Progenitor cell of endocrine pancreas (in vitro differentiated cells): ENCODE results near the gene RBP3. TPM values are rescaled to one million over a fixed set of nuclear protein-coding genes. Genes with fewer than 3 reads are reported as not detected.

Source experiments
- DNase-seq: peaks from one replicate; pipeline ENCODE4 v3.0.0; 2021; ENCODE audit warnings: low spot score; ENCODE audit not compliant: unreplicated experiment
- H3K27ac Mint-ChIP-seq: 2 replicates; pipeline ENCODE4 v1.8.0; 2021; ENCODE audit warnings: mild to moderate bottlenecking, moderate library complexity, mixed read lengths
- H3K27me3 Mint-ChIP-seq: 2 replicates; pipeline ENCODE4 v1.8.0; 2021; ENCODE audit warnings: mixed read lengths
- H3K36me3 Mint-ChIP-seq: 2 replicates; pipeline ENCODE4 v1.8.0; 2022; ENCODE audit warnings: mixed read lengths; ENCODE audit not compliant: insufficient read depth
- H3K4me1 Mint-ChIP-seq: 2 replicates; pipeline ENCODE4 v1.8.0; 2021; ENCODE audit warnings: low read depth, mixed read lengths
- H3K4me3 Mint-ChIP-seq: 2 replicates; pipeline ENCODE4 v1.8.0; 2021; ENCODE audit warnings: low read depth, mild to moderate bottlenecking, moderate library complexity, mixed read lengths
- H3K9me3 Mint-ChIP-seq: 2 replicates; pipeline ENCODE4 v1.8.0; 2021; ENCODE audit warnings: low read depth, mixed read lengths
- CTCF ChIP-seq: fragments of 200-600 bp; sonication (generic); IDR thresholded peaks from one replicate; pipeline ENCODE4 v1.5.0; 2021; ENCODE audit warnings: antibody characterized with exemption, mild to moderate bottlenecking; ENCODE audit not compliant: unreplicated experiment
- total RNA-seq: library from RNA; stranded (reverse); gene quantifications from 2 replicates; pipeline ENCODE4 v1.2.1, GENCODE V29; 2021

Gene RBP3
- total RNA-seq, 1 donor from 2014 or later: 0.10 TPM

DNA sequence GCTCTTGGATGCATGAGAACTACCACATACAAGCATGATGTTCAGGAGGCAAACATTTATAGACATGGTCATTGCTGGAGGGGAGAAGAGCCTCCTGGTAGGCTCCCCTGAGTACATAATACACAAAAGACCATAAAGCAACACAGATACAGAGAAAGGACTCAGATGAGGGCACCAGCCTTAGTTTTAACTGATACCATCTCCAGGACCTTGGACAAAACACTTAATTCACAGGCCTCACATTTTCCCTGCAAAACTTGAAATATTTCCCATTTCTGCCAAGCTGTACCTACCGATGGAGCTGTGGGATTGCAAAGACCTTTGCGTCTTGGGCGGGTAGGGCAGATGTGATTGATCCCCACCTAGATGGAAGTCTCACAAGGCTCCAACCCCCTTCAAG is 52.6 kb downstream of the RBP3 start:
- H3K4me1 Mint-ChIP-seq: peaks cover 17% of the 10 kb centered on the region
- H3K9me3 Mint-ChIP-seq: peaks cover 3% of the 10 kb centered on the region
- H3K36me3 Mint-ChIP-seq: no peaks in the 10 kb centered on the region
- peak overlapping the region; percentile 39 for H3K27ac Mint-ChIP-seq
- DNase-seq: no peak
- H3K4me3 Mint-ChIP-seq: no peak overlapping the region
- no peak for TF ChIP-seq CTCF
- H3K27me3 Mint-ChIP-seq: no peaks in the 10 kb centered on the region

GRCh38 chr10:47401210-47401609 is 53.0 kb downstream of the RBP3 start:
- H3K27me3 Mint-ChIP-seq: no peaks in the 10 kb centered on the region
- no peaks in the 10 kb centered on the region for H3K36me3 Mint-ChIP-seq
- no peak overlapping the region for H3K4me3 Mint-ChIP-seq
- H3K27ac Mint-ChIP-seq: no peak overlapping the region
- no peak for DNase-seq
- H3K4me1 Mint-ChIP-seq: peaks cover 17% of the 10 kb centered on the region
- peaks cover 3% of the 10 kb centered on the region for H3K9me3 Mint-ChIP-seq
- no peak for TF ChIP-seq CTCF

DNA sequence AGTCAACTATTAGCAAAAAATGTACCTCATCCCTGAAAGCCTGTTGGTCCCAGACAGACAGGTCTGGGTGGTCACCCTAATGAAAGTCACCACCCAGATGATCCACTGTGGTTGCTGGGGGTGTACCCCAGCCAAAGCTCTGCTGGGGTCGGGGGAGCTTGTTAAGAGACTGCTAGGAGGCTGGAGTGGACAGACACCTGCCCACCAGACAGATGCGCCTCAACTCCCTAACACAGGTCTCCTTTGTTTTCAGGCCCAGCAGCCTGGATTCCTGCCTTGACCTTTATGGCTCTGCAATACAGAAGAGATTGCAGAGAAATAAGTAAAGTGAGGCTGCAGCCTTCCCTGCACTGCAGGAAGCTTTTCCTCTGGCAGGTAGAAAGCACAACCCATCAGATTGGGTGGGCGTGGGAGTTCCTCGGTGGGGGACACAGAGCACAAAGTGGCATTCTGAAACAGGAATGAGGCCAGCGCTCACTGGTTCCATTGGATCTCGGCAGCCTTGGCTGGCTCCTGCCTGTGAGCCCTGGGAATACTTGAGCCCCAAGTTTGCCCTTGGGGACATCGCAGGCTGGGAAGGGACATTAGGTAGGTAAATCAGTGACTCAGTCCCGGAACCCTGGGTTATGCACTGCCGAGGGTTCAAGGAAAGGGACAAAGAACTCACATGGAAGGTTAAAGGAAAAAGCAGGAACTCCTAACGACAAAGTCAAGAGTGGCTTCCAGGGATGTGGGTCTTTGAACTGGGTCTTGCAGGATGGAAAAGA is 53.9 kb downstream of the RBP3 start:
- Mint-ChIP-seq H3K4me3 (no peak overlapping the region), H3K4me1 (peaks cover 16% of the 10 kb centered on the region), H3K27me3 (no peaks in the 10 kb centered on the region), H3K27ac (peak overlapping the region; percentile 50), H3K9me3 (peaks cover 3% of the 10 kb centered on the region), H3K36me3 (no peaks in the 10 kb centered on the region)
- TF ChIP-seq CTCF: no peak
- no peak for DNase-seq

DNA sequence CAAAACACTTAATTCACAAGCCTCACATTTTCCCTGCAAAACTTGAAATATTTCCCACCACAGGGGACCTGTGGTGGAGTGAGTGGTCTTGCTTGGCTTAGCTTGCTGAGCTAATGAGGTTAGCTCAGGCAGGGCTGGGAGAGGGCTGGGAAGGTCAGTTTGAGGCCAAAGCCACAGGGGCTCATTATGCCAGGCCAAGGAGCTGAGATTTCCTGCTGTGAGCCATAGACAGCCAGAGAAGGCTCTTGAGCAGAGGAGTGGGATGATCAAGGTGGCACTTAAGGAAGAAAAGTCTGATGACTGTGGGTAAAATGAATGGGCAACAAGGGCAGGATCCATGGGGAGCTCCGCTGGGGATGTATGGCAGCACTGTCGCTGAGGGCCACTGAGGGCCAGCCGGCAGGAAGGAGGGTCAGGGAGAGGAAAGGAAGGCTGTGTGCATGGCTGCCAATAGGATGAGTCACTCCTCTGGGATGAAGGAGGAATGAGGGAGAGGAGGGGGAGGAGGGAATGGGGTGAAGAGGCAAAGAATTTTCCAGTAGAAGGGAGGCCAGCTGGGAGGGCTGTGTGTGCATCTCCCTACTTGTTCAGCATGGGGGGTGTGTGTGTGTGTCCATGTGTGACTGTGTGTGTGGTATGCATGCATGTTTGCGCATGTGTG is 54.6 kb downstream of the RBP3 start:
- Mint-ChIP-seq H3K27me3 (no peaks in the 10 kb centered on the region), H3K27ac (peak overlapping the region; percentile 81), H3K36me3 (no peaks in the 10 kb centered on the region), H3K4me1 (peaks cover 16% of the 10 kb centered on the region), H3K4me3 (peak overlapping the region; percentile 44), H3K9me3 (peaks cover 3% of the 10 kb centered on the region)
- no peak for DNase-seq
- TF ChIP-seq CTCF: no peak

DNA sequence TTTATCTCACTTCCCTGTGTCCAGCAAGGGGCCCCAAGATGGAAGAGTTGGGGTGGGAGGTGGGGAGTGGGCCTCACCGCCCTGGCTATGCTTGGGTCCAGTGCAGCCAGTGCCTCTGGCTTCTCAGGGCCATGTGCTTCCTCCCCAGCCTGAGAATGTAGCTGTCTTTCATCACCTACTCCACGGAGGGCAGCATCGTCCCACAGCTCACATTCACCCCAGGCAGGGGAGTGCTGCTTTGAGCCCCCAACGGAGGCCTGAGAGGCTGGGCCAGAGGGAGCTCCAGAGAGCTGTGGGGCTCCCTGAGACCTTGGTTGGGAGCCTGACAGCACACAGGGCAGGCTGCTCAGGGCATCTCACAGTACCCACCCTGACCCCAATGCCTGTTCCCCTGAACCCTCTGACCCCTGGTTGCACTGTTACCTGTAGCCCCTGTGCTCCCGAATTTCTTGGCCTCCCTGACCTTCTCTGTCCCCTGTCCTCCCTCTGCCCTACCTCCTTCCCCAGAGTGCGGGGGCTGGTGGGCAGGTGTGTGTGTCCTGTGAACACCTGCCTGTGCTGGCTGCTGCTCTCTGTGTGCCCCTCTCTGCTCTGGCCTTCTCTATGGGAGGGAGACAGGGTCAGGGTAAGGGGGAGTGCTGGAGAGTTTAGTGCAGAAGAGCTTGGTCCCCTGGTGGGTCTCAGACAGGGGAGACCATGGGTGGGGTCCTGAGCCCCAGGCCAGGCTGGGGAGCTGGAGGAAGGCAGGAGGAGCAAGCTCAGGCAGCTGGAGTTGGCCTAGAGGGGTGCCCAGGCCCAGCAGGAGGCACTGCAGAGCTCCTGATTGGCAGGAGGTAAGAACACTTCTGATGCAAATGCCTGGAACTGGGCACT is 55.5 kb downstream of the RBP3 start:
- H3K27me3 Mint-ChIP-seq: no peaks in the 10 kb centered on the region
- no peak for TF ChIP-seq CTCF

More for the DNA sequence above, 55.5 kb downstream of the RBP3 start:
- Mint-ChIP-seq H3K4me1 (peaks cover 16% of the 10 kb centered on the region), H3K9me3 (no peaks in the 10 kb centered on the region), H3K27ac (peak overlapping the region; percentile 49), H3K4me3 (no peak overlapping the region), H3K36me3 (no peaks in the 10 kb centered on the region)
- no peak for DNase-seq
